Cardiac fibroblast (primary cell): ENCODE data around the gene TNFSF9.
A peak's percentile ranks its signal among the peaks of the same experiment; 100 is the strongest.

Experiments used
- DNase-seq, 2 donors: peaks; one replicate each; pipeline versions ENCODE4 v3.0.0 to v3.0.0-alpha.2; 2010; ENCODE audit warnings: low read depth in 2 of 2
- H3K4me3 ChIP-seq, 2 donors: replicated peaks in 1 of 2; 1 replicate in 1 of 2; 2 replicates in 1 of 2; pipeline ENCODE4 v1.5.1; 2011; ENCODE audit warnings: low read depth in 2 of 2, low read length in 2 of 2, mild to moderate bottlenecking in 2 of 2, moderate library complexity in 1 of 2
- TF ChIP-seq, protein P1 (sequence below): IDR thresholded peaks from one replicate; pipeline ENCODE4 v1.5.1; 2011; ENCODE audit warnings: low read depth, mild to moderate bottlenecking, low read length, inconsistent platforms

Gene TNFSF9

DNA sequence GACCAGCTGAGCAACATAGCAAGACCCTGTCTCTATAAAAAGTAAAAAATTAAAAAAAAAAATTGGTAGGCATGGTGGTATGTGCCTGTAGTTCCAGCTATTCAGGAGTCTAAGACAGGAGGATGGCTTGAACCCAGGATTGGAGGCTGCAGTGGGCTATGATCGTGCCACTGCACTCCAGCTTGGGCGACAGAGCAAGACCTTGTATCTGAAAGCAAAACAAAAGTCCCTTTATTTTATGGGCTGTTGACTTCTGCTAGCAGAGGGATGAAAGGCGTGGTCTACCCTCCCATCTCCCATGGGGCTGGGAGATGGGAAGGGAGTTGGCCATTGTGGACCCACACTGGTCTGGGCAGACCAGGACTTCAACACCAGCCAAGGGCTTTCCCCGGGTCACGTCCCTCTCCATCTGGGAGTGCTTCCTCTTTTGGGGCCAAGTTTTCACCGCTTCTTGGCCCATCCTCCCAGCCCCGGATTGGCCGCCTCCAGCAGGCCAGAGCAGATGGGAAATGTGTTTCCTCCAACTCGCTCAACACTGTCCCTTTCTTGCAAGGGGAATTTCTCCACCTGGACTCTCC lies 2.2 kb upstream of the TNFSF9 start:
- H3K4me3 ChIP-seq = no peak overlapping the region
- peak; percentile 16 to 52 for DNase-seq
- TF ChIP-seq, protein P1, sequence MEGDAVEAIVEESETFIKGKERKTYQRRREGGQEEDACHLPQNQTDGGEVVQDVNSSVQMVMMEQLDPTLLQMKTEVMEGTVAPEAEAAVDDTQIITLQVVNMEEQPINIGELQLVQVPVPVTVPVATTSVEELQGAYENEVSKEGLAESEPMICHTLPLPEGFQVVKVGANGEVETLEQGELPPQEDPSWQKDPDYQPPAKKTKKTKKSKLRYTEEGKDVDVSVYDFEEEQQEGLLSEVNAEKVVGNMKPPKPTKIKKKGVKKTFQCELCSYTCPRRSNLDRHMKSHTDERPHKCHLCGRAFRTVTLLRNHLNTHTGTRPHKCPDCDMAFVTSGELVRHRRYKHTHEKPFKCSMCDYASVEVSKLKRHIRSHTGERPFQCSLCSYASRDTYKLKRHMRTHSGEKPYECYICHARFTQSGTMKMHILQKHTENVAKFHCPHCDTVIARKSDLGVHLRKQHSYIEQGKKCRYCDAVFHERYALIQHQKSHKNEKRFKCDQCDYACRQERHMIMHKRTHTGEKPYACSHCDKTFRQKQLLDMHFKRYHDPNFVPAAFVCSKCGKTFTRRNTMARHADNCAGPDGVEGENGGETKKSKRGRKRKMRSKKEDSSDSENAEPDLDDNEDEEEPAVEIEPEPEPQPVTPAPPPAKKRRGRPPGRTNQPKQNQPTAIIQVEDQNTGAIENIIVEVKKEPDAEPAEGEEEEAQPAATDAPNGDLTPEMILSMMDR = no peak

DNA sequence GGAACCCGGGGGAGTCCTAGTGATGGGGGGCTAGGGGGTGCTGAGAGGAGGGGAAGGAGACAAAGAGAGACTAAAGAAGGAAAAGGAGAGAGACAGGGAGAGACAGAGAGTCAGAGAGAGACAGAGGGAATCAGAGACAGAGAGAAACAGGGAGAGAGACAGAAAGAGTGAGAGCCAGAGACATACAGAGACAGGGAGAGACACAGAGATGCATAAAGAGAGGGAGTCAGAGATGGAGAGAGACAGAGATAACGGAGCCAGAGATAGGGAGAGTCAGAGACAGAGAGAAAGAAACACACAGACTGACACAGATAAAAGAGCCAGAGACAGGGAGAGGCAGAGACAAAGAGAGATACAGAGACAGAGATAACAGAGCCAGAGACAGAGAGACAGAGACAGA lies 1.5 kb upstream of the TNFSF9 start:
- TF ChIP-seq, protein P1 = no peak
- DNase-seq = no peak
- H3K4me3 ChIP-seq = no peak overlapping the region

GRCh38 chr19:6529937-6530385 lies 865 bp upstream of the TNFSF9 start:
- H3K4me3 ChIP-seq = peak overlapping the region; percentile 59 to 61
- TF ChIP-seq, protein P1 = no peak

GRCh38 chr19:6531163-6531955 lies 533 bp downstream of the TNFSF9 start:
- TF ChIP-seq, protein P1 = no peak
- no peak for DNase-seq
- peak overlapping the region; percentile 59 to 61 for H3K4me3 ChIP-seq

More at GRCh38 chr19:6529937-6530385, 865 bp upstream of the TNFSF9 start:
- no peak for DNase-seq

- no peak for DNase-seq
- H3K4me3 ChIP-seq = peak overlapping the region in 1 of 2 donors; percentile 59
- TF ChIP-seq, protein P1 = no peak
Measured at GRCh38 chr19:6531956-6532243, 1.1 kb downstream of the TNFSF9 start.

- DNase-seq = no peak
- H3K4me3 ChIP-seq = no peak overlapping the region
- TF ChIP-seq, protein P1 = no peak
Measured at GRCh38 chr19:6532244-6532999, 1.6 kb downstream of the TNFSF9 start.
